Activated B cell treated with CpG ODN at 0.5 μM for 24 hours (primary cell): Measurements from ENCODE around the gene CADM3. TPM values are rescaled to one million over a fixed set of nuclear protein-coding genes. Genes with fewer than 3 reads are reported as not detected.

ENCODE experiments used
- ATAC-seq: fragments of 200-7000 bp; cut with Tn5 transposase; one replicate; pipeline ENCODE4 v1.10.0; 2021; ENCODE audit warnings: low read depth, mild to moderate bottlenecking, moderate library complexity
- CTCF ChIA-PET: fragments of 350-600 bp; sonication (Branson Sonifier 250); formaldehyde crosslinking; loops from one replicate; lab custom pipeline; 2021; ENCODE audit warnings: antibody characterized with exemption; lab: Charles Lee
- POLR2A ChIA-PET: fragments of 350-600 bp; sonication (Branson Sonifier 250); formaldehyde crosslinking; loops from one replicate; lab custom pipeline; 2021; ENCODE audit warnings: antibody characterized with exemption; lab: Charles Lee
- DNase-seq: peaks from one replicate; pipeline ENCODE4 v3.0.0; 2022
- H3K27ac Mint-ChIP-seq: one replicate; pipeline ENCODE4 v1.8.0; 2020; ENCODE audit warnings: mixed read lengths
- H3K27me3 Mint-ChIP-seq: one replicate; pipeline ENCODE4 v1.8.0; 2021; ENCODE audit warnings: mixed read lengths
- H3K36me3 Mint-ChIP-seq: one replicate; pipeline ENCODE4 v1.8.0; 2021; ENCODE audit warnings: low read depth, mixed read lengths
- H3K4me1 Mint-ChIP-seq: one replicate; pipeline ENCODE4 v1.8.0; 2021; ENCODE audit warnings: mixed read lengths
- H3K4me3 Mint-ChIP-seq: one replicate; pipeline ENCODE4 v1.8.0; 2020; ENCODE audit warnings: mild to moderate bottlenecking, mixed read lengths
- H3K9me3 Mint-ChIP-seq: one replicate; pipeline ENCODE4 v1.8.0; 2020; ENCODE audit warnings: mixed read lengths
- CTCF ChIP-seq: fragments of 200-600 bp; IDR thresholded peaks from one replicate; pipeline ENCODE4 v1.8.0; 2022; ENCODE audit warnings: antibody characterized with exemption, mild to moderate bottlenecking
- intact Hi-C: fragments of 100-400 bp; cut with micrococcal nuclease; formaldehyde crosslinking; loops from one replicate; pipeline ENCODE4 v1.15.1; 2024
- total RNA-seq: library from RNA; stranded (reverse); gene quantifications from 2 replicates; pipeline ENCODE4 v1.2.3, GENCODE V29; 2022

CADM3 gene
- total RNA-seq, 1 donor from 2014 or later: 0.84 TPM

GRCh38 chr1:159214149-159214760 lies 42.8 kb downstream of the CADM3 start:
- Mint-ChIP-seq H3K27ac (no peak overlapping the region), H3K4me3 (no peak overlapping the region), H3K4me1 (peaks cover 2% of the 10 kb centered on the region), H3K36me3 (no peaks in the 10 kb centered on the region), H3K27me3 (peaks cover 46% of the 10 kb centered on the region), H3K9me3 (no peaks in the 10 kb centered on the region)
- ChIA-PET CTCF (interaction anchor here (0.7 to 10.9 kb wide), 24 partner anchors 8 to 794 kb away, joined by 3 to 113 read pairs (median 5); no protein-coding TSS in a partner anchor), POLR2A (no interaction called here)
- intact Hi-C loops: loop anchor here (1.0 to 5.0 kb wide), 4 partner anchors 568 to 1252 kb away; partner anchors contain the start of gene DUSP23
- DNase-seq: no peak
- TF ChIP-seq CTCF: peak; percentile 82
- peak; percentile 62 for ATAC-seq

DNA sequence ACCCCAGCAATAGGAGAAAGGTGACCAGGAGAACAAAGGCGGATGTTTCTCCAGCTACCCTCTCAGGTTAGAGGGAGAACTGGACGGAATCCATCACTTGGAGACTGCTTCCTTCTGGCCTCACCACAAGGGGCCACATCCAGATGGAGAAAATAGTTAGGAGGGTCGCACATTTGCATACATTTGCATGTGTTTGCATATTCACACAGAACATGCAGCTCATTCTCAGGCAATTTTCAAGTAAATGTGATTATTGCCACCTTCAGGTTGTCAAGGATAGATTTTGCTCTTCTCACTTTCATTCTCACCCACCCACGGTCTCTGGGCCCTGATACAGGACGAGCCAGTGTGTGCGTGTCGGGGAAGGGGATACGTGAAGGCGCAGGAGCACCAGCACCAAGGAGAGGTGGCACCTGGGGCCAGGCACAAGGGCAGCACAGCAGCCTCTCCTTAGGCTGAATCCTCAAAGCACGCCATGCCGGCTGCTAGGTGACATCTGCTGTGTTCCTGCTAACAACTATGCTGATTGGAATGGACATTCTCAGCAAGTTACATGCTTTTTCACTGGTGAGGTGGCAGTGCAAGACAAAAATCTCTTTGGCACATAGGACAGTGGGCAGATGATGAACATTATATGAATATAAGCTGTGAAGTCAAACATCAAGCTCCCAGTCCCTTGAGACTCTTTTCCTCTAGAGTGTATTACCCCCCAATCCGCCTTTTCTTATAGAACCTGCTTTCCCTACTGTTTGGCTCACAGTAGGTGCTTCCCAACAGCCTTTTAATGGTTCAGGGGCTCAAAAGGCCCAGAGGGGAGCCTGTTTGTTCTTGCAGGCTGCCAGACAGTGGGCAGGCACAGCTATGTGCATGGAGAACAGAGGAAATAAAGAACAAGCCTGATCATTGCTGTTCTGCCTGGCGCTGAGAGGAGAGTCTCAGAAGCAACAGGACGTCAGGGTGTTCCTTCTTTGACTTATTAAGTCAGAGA lies 47.5 kb downstream of the CADM3 start:
- Mint-ChIP-seq H3K36me3 (no peaks in the 10 kb centered on the region), H3K9me3 (no peaks in the 10 kb centered on the region), H3K27me3 (peaks cover 36% of the 10 kb centered on the region), H3K4me1 (no peaks in the 10 kb centered on the region), H3K27ac (no peak overlapping the region), H3K4me3 (no peak overlapping the region)
- ATAC-seq (no peak), DNase-seq (no peak)
- POLR2A ChIA-PET: no interaction called here
- no peak for TF ChIP-seq CTCF
- intact Hi-C loops: no loop called here
- CTCF ChIA-PET: interaction anchor here (1.5 kb wide), 1 partner anchor 59 kb away, joined by 4 read pairs; no protein-coding TSS in a partner anchor

DNA sequence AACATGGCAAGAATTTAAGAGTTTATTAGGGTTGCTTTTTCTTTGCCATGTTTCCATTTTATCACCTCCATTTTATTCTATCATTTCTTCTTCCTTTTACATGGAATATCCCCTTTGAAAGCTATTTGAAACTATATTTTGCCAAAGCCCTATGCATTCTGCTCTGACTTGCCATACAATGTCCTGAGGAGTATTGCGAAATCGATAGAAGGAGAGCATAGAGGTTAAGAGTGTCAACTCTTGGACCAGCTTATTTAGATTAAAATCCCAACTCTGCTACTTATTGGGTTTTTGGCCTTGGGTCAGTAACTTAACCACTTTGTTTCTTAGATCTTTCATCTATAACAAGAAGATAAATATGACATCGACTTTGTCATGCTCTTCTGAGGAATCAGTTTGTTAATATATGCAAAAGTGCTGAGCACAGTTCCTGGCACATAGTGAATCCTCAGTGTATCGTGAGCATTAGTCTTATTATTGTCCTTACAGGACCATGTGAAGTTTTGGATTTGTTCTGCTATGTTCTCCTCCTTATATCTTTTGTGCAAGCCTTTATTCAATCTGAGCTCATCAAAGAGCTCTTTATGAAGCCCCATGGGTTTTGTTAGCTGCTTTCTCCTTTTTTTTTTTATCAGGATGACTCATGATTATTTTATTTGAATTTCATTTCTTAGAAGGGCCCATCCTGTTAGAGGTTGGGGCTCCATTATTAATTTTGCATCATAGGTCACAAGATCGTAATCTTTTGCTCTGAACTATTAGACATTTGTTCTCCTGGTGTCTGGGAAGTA lies 50.9 kb downstream of the CADM3 start:
- ChIA-PET POLR2A (no interaction called here), CTCF (interaction anchor here (0.9 kb wide), 1 partner anchor 8 kb away, joined by 5 read pairs; no protein-coding TSS in a partner anchor)
- Mint-ChIP-seq H3K4me3 (no peak overlapping the region), H3K27me3 (peaks cover 33% of the 10 kb centered on the region), H3K36me3 (no peaks in the 10 kb centered on the region), H3K4me1 (no peaks in the 10 kb centered on the region), H3K9me3 (no peaks in the 10 kb centered on the region), H3K27ac (no peak overlapping the region)
- ATAC-seq (no peak), DNase-seq (no peak)
- intact Hi-C loops: no loop called here
- no peak for TF ChIP-seq CTCF

GRCh38 chr1:159223004-159223403 lies 51.6 kb downstream of the CADM3 start:
- no peak for TF ChIP-seq CTCF
- POLR2A ChIA-PET: no interaction called here
- DNase-seq: no peak
- H3K27me3 Mint-ChIP-seq: peaks cover 33% of the 10 kb centered on the region
- H3K27ac Mint-ChIP-seq: no peak overlapping the region
- no peaks in the 10 kb centered on the region for H3K36me3 Mint-ChIP-seq
- ATAC-seq: no peak
- H3K4me1 Mint-ChIP-seq: no peaks in the 10 kb centered on the region
- intact Hi-C loops: no loop called here
- no peak overlapping the region for H3K4me3 Mint-ChIP-seq
- CTCF ChIA-PET: no interaction called here
- H3K9me3 Mint-ChIP-seq: no peaks in the 10 kb centered on the region
